HepG2 (cell line): ENCODE data around the gene RNF168. TPM values are rescaled to one million over a fixed set of nuclear protein-coding genes. Genes with fewer than 3 reads are reported as not detected.

Experiments
- ARHGAP35 ChIP-seq: sonication (generic); formaldehyde crosslinking; IDR thresholded peaks from 2 replicates; pipeline ENCODE4 v1.9.0; 2022; ENCODE audit warnings: mild to moderate bottlenecking, inconsistent platforms, moderate library complexity, missing genetic modification reagents, borderline replicate concordance
- ATAD3A ChIP-seq: sonication (generic); formaldehyde crosslinking; IDR thresholded peaks from 2 replicates; pipeline ENCODE4 v1.4.0; 2020; ENCODE audit warnings: missing genetic modification reagents
- ATF5 ChIP-seq: sonication (generic); formaldehyde crosslinking; IDR thresholded peaks from 2 replicates; pipeline ENCODE4 v1.4.0; 2020; ENCODE audit warnings: mild to moderate bottlenecking, low read depth, missing genetic modification reagents
- ATRX ChIP-seq: sonication (generic); formaldehyde crosslinking; IDR thresholded peaks from 2 replicates; pipeline ENCODE4 v1.4.0; 2020; ENCODE audit warnings: missing genetic modification reagents, borderline replicate concordance
- BATF2 ChIP-seq: sonication (generic); formaldehyde crosslinking; IDR thresholded peaks from 2 replicates; pipeline ENCODE4 v1.8.0; 2022; ENCODE audit warnings: mild to moderate bottlenecking, missing genetic modification reagents, moderate library complexity
- CTCF ChIP-seq: sonication (generic); formaldehyde crosslinking; IDR thresholded peaks from 2 replicates; pipeline ENCODE4 v1.5.0; 2020; ENCODE audit warnings: mild to moderate bottlenecking, missing genetic modification reagents, moderate library complexity
- ESRRA ChIP-seq: sonication (generic); formaldehyde crosslinking; IDR thresholded peaks from 2 replicates; pipeline ENCODE4 v1.5.1; 2020; ENCODE audit warnings: mild to moderate bottlenecking, low read depth, missing genetic modification reagents
- FOXM1 ChIP-seq: sonication (generic); formaldehyde crosslinking; IDR thresholded peaks from 2 replicates; pipeline ENCODE4 v1.5.0; 2020; ENCODE audit warnings: missing genetic modification reagents
- GFI1 ChIP-seq: sonication (generic); formaldehyde crosslinking; IDR thresholded peaks from 2 replicates; pipeline ENCODE4 v1.5.0; 2020; ENCODE audit warnings: missing genetic modification reagents, mild to moderate bottlenecking, borderline replicate concordance
- HHEX ChIP-seq: IDR thresholded peaks from 2 replicates; pipeline ENCODE4 v1.6.1; 2016; ENCODE audit warnings: control low read depth
- JARID2 ChIP-seq: sonication (generic); formaldehyde crosslinking; IDR thresholded peaks from 2 replicates; pipeline ENCODE4 v1.8.1; 2023; ENCODE audit warnings: missing genetic modification reagents, inconsistent platforms; ENCODE audit not compliant: insufficient replicate concordance
- MXD3 ChIP-seq: IDR thresholded peaks from 2 replicates; pipeline ENCODE4 v1.6.1; 2016; ENCODE audit warnings: mild to moderate bottlenecking, missing biosample characterization, missing genetic modification reagents
- SNRNP70 ChIP-seq: fragments of 200-400 bp; formaldehyde crosslinking; IDR thresholded peaks from 2 replicates; pipeline ENCODE4 v1.6.1; 2017; ENCODE audit warnings: mild to moderate bottlenecking, low read depth, low read length, moderate library complexity
- STAG1 ChIP-seq: sonication (generic); formaldehyde crosslinking; IDR thresholded peaks from 2 replicates; pipeline ENCODE4 v1.4.0; 2020; ENCODE audit warnings: missing genetic modification reagents
- TBP ChIP-seq: sonication (generic); formaldehyde crosslinking; IDR thresholded peaks from 2 replicates; pipeline ENCODE4 v1.5.0; 2020; ENCODE audit warnings: missing genetic modification reagents
- TCF12 ChIP-seq, 2 experiments: fragments of 450-650 bp in 1 of 2; sonication (generic) in 1 of 2; formaldehyde crosslinking in 1 of 2; IDR thresholded peaks; 2 replicates each; pipeline versions ENCODE4 v1.6.1 to v1.8.0; 2017 to 2022; ENCODE audit warnings: antibody characterized with exemption in 1 of 2, mild to moderate bottlenecking in 1 of 2, missing genetic modification reagents in 1 of 2, moderate library complexity in 1 of 2
- WIZ ChIP-seq: sonication (generic); formaldehyde crosslinking; IDR thresholded peaks from 2 replicates; pipeline ENCODE4 v1.5.1; 2020; ENCODE audit warnings: mild to moderate bottlenecking, missing genetic modification reagents
- ZFP1 ChIP-seq: IDR thresholded peaks from 2 replicates; pipeline ENCODE4 v1.6.1; 2016
- ZFP36L1 ChIP-seq: sonication (generic); formaldehyde crosslinking; IDR thresholded peaks from 2 replicates; pipeline ENCODE4 v1.8.0; 2022; ENCODE audit warnings: mild to moderate bottlenecking, missing genetic modification reagents, moderate library complexity
- ZMYM4 ChIP-seq: sonication (generic); formaldehyde crosslinking; IDR thresholded peaks from 2 replicates; pipeline ENCODE4 v1.8.1; 2023; ENCODE audit warnings: mild to moderate bottlenecking, missing genetic modification reagents
- ZNF121 ChIP-seq: sonication (generic); formaldehyde crosslinking; IDR thresholded peaks from 2 replicates; pipeline ENCODE4 v1.5.0; 2020; ENCODE audit warnings: mild to moderate bottlenecking, missing genetic modification reagents
- ZNF232 ChIP-seq: sonication (generic); formaldehyde crosslinking; IDR thresholded peaks from 2 replicates; pipeline ENCODE4 v1.4.0; 2020; ENCODE audit warnings: missing genetic modification reagents, borderline replicate concordance
- ZNF577 ChIP-seq: sonication (generic); formaldehyde crosslinking; IDR thresholded peaks from 2 replicates; pipeline ENCODE4 v1.4.0; 2020; ENCODE audit warnings: mild to moderate bottlenecking, low read depth, missing genetic modification reagents, borderline replicate concordance
- ZNF761 ChIP-seq: sonication (generic); formaldehyde crosslinking; conservative IDR thresholded peaks from 2 replicates; pipeline ENCODE4 v1.4.0; 2020; ENCODE audit warnings: mild to moderate bottlenecking, missing genetic modification reagents
- ZSCAN30 ChIP-seq: sonication (generic); formaldehyde crosslinking; IDR thresholded peaks from 2 replicates; pipeline ENCODE4 v1.5.0; 2020; ENCODE audit warnings: mild to moderate bottlenecking, missing genetic modification reagents
- polyA plus RNA-seq, 8 experiments: library from polyadenylated mRNA; depleted of rRNA in 3 of 8; stranded (reverse) in 7 of 8; unstranded in 1 of 8; fragments of >200 nt; fragmentation: Illumina TruSeq in 4 of 8; extraction: Trizol in 4 of 8; gene quantifications; 2 replicates each; pipeline versions ENCODE4 v1.2.1 to v1.2.3, GENCODE V29; 2011 to 2016; ENCODE audit warnings: low read depth in 4 of 8, missing spikeins in 1 of 8, mixed read lengths in 1 of 8; ENCODE audit not compliant: insufficient read depth in 1 of 8
- total RNA-seq, 5 experiments: library from RNA; depleted of rRNA; stranded (reverse); fragments of >200 nt; fragmentation: Illumina TruSeq; extraction: Trizol; gene quantifications; 2 replicates each; pipeline ENCODE4 v1.2.3, GENCODE V29; 2016; ENCODE audit warnings: low read depth in 1 of 5
- TF ChIP-seq, protein P1 (sequence below): sonication (generic); formaldehyde crosslinking; IDR thresholded peaks from 2 replicates; pipeline ENCODE4 v1.5.0; 2020; ENCODE audit warnings: mild to moderate bottlenecking, missing genetic modification reagents

RNF168 gene
- total and polyA plus RNA-seq, 2 of the 13 experiments (the other 11 are each of a cell fraction or from before 2014, with no cell fraction given): 3.7 to 22.9 TPM

DNA sequence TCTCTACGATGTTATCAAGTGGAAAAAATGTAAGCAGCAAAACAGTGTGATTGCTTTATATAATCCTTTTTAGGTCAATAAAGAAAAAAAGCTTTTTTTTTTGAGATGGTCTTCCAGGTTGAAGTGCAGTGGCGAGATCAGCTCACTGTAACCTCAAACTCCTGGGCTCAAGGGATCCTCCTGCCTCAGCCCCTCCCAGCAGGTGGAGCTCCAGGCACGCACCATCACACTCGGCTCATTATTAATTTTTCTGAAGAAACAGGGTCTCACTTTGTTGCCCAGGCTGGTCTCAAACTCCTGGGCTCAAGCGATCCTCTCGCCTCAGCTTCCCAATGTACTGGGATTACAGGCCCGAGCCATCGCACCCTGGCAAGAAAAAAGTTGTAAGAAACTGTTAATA lies 17.3 kb downstream of the RNF168 start (continued):
- no peak for TF ChIP-seq ZMYM4 (CRISPR knock-in tag)
- TF ChIP-seq ZNF121 (CRISPR knock-in tag): 0 out of 2 replicates have a peak, but pooled peaks have one; percentile 25
- TF ChIP-seq HHEX (CRISPR knock-in tag): no peak
- no peak for TF ChIP-seq ARHGAP35
- no peak for TF ChIP-seq MXD3 (CRISPR knock-in tag)
- TF ChIP-seq ZNF577 (CRISPR knock-in tag): no peak
- TF ChIP-seq TBP (CRISPR knock-in tag): no peak
- no peak for TF ChIP-seq ATRX
- no peak for TF ChIP-seq JARID2 (CRISPR knock-in tag)
- no peak for TF ChIP-seq ZSCAN30 (CRISPR knock-in tag)
- TF ChIP-seq ZNF761 (CRISPR knock-in tag): no peak
- no peak for TF ChIP-seq BATF2
- TF ChIP-seq CTCF (CRISPR knock-in tag): peak; percentile 69
- TF ChIP-seq ZFP36L1 (CRISPR knock-in tag): no peak
- TF ChIP-seq ZNF232: no peak
- no peak for TF ChIP-seq ATF5
- no peak for TF ChIP-seq TCF12 (IDR thresholded peaks at IDR 0.05)
- no peak for TF ChIP-seq TCF12 (CRISPR knock-in tag; IDR thresholded peaks at IDR 0.05)
- TF ChIP-seq SNRNP70: no peak
- no peak for TF ChIP-seq ATAD3A (CRISPR knock-in tag)
- TF ChIP-seq ZFP1 (CRISPR knock-in tag): no peak
- TF ChIP-seq STAG1 (CRISPR knock-in tag): peak; percentile 67
- TF ChIP-seq, protein P1, sequence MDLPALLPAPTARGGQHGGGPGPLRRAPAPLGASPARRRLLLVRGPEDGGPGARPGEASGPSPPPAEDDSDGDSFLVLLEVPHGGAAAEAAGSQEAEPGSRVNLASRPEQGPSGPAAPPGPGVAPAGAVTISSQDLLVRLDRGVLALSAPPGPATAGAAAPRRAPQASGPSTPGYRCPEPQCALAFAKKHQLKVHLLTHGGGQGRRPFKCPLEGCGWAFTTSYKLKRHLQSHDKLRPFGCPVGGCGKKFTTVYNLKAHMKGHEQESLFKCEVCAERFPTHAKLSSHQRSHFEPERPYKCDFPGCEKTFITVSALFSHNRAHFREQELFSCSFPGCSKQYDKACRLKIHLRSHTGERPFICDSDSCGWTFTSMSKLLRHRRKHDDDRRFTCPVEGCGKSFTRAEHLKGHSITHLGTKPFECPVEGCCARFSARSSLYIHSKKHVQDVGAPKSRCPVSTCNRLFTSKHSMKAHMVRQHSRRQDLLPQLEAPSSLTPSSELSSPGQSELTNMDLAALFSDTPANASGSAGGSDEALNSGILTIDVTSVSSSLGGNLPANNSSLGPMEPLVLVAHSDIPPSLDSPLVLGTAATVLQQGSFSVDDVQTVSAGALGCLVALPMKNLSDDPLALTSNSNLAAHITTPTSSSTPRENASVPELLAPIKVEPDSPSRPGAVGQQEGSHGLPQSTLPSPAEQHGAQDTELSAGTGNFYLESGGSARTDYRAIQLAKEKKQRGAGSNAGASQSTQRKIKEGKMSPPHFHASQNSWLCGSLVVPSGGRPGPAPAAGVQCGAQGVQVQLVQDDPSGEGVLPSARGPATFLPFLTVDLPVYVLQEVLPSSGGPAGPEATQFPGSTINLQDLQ (CRISPR knock-in tag): no peak
- TF ChIP-seq GFI1 (CRISPR knock-in tag): no peak
- TF ChIP-seq ESRRA (CRISPR knock-in tag): no peak
- TF ChIP-seq FOXM1 (CRISPR knock-in tag): no peak
- no peak for TF ChIP-seq WIZ (CRISPR knock-in tag)
